SK-N-SH treated with all-trans-retinoic acid at 6 μM for 48 hours (cell line): ENCODE measurements around the gene CYP4F22.

Experiments
- ATAC-seq: fragments of 200-7000 bp; cut with Tn5 transposase; 3 replicates; pipeline ENCODE4 v1.9.1; 2020; ENCODE audit warnings: mild to moderate bottlenecking, moderate library complexity
- ARNTL ChIP-seq: fragments of 450-650 bp; formaldehyde crosslinking; IDR thresholded peaks from 2 replicates; pipeline ENCODE4 v1.5.0; 2020; ENCODE audit warnings: low read depth, mild to moderate bottlenecking, moderate library complexity, borderline replicate concordance
- BACH2 ChIP-seq: fragments of 250-450 bp; sonication (Bioruptor Pico); IDR thresholded peaks from 2 replicates; pipeline ENCODE4 v1.9.0; 2021; ENCODE audit warnings: mild to moderate bottlenecking, borderline replicate concordance
- CSDC2 ChIP-seq: fragments of 250-450 bp; sonication (Bioruptor Pico); IDR thresholded peaks from 2 replicates; pipeline ENCODE4 v1.5.0; 2020; ENCODE audit warnings: mild to moderate bottlenecking, moderate library complexity
- ESRRG ChIP-seq: fragments of 250-450 bp; sonication (Bioruptor Pico); IDR thresholded peaks from 2 replicates; pipeline ENCODE4 v1.6.1; 2021; ENCODE audit warnings: mild to moderate bottlenecking
- GLIS3 ChIP-seq: fragments of 250-450 bp; sonication (Bioruptor Pico); IDR thresholded peaks from 2 replicates; pipeline ENCODE4 v1.5.0; 2020; ENCODE audit warnings: mild to moderate bottlenecking, moderate library complexity
- ISL1 ChIP-seq: fragments of 250-450 bp; sonication (Bioruptor Pico); IDR thresholded peaks from 2 replicates; pipeline ENCODE4 v2.1.2; 2022; ENCODE audit warnings: mild to moderate bottlenecking, moderate library complexity
- OSR1 ChIP-seq: fragments of 250-450 bp; sonication (Bioruptor Pico); IDR thresholded peaks from 2 replicates; pipeline ENCODE4 v1.8.0; 2022; ENCODE audit warnings: moderate library complexity, mild to moderate bottlenecking, inconsistent platforms
- PPARA ChIP-seq: fragments of 250-450 bp; sonication (Bioruptor Pico); IDR thresholded peaks from 2 replicates; pipeline ENCODE4 v1.5.0; 2020; ENCODE audit warnings: mild to moderate bottlenecking, borderline replicate concordance
- RARB ChIP-seq: fragments of 250-450 bp; sonication (Bioruptor Pico); IDR thresholded peaks from 2 replicates; pipeline ENCODE4 v1.8.0; 2021; ENCODE audit warnings: mild to moderate bottlenecking, moderate library complexity
- SNAI2 ChIP-seq: fragments of 250-450 bp; sonication (Bioruptor Pico); IDR thresholded peaks from 2 replicates; pipeline ENCODE4 v1.5.0; 2020; ENCODE audit warnings: mild to moderate bottlenecking, moderate library complexity
- TCF4 ChIP-seq: fragments of 250-450 bp; sonication (Bioruptor Pico); IDR thresholded peaks from 2 replicates; pipeline ENCODE4 v1.8.0; 2021; ENCODE audit warnings: mild to moderate bottlenecking, moderate library complexity, borderline replicate concordance
- TOX ChIP-seq: fragments of 250-450 bp; sonication (Bioruptor Pico); IDR thresholded peaks from 2 replicates; pipeline ENCODE4 v1.8.0; 2021; ENCODE audit warnings: mild to moderate bottlenecking, moderate library complexity, borderline replicate concordance
- ZC3H10 ChIP-seq: fragments of 250-450 bp; sonication (Bioruptor Pico); IDR thresholded peaks from 2 replicates; pipeline ENCODE4 v1.5.1; 2021; ENCODE audit warnings: mild to moderate bottlenecking, moderate library complexity
- ZFP3 ChIP-seq: fragments of 250-450 bp; sonication (Bioruptor Pico); IDR thresholded peaks from 2 replicates; pipeline ENCODE4 v1.5.0; 2020; ENCODE audit warnings: mild to moderate bottlenecking, moderate library complexity
- ZNF565 ChIP-seq: fragments of 450-650 bp; formaldehyde crosslinking; conservative IDR thresholded peaks from 2 replicates; pipeline ENCODE4 v1.5.0; 2020; ENCODE audit warnings: low read depth, mild to moderate bottlenecking, moderate library complexity
- ZNF8 ChIP-seq: fragments of 450-650 bp; formaldehyde crosslinking; IDR thresholded peaks from 2 replicates; pipeline ENCODE4 v1.5.0; 2020; ENCODE audit warnings: mild to moderate bottlenecking, moderate library complexity
- TF ChIP-seq, protein P1 (sequence below): fragments of 250-450 bp; sonication (Bioruptor Pico); IDR thresholded peaks from 2 replicates; pipeline ENCODE4 v1.5.0; 2020; ENCODE audit warnings: mild to moderate bottlenecking, moderate library complexity
- TF ChIP-seq, protein P2 (sequence below): fragments of 250-450 bp; sonication (Bioruptor Pico); IDR thresholded peaks from 2 replicates; pipeline ENCODE4 v1.5.1; 2020; ENCODE audit warnings: low read depth, mild to moderate bottlenecking, moderate library complexity
- TF ChIP-seq, protein P3 (sequence below): fragments of 250-450 bp; sonication (Bioruptor Pico); IDR thresholded peaks from 2 replicates; pipeline ENCODE4 v1.8.0; 2020; ENCODE audit warnings: mild to moderate bottlenecking, moderate library complexity, borderline replicate concordance
- TF ChIP-seq, protein P4 (sequence below): fragments of 250-450 bp; sonication (Bioruptor Pico); IDR thresholded peaks from 2 replicates; pipeline ENCODE4 v1.8.0; 2021; ENCODE audit warnings: low read depth, mild to moderate bottlenecking, moderate library complexity, borderline replicate concordance
- TF ChIP-seq, protein P5 (sequence below): fragments of 250-450 bp; sonication (Bioruptor Pico); IDR thresholded peaks from 2 replicates; pipeline ENCODE4 v1.5.1; 2021; ENCODE audit warnings: mild to moderate bottlenecking, moderate library complexity

Gene CYP4F22

DNA sequence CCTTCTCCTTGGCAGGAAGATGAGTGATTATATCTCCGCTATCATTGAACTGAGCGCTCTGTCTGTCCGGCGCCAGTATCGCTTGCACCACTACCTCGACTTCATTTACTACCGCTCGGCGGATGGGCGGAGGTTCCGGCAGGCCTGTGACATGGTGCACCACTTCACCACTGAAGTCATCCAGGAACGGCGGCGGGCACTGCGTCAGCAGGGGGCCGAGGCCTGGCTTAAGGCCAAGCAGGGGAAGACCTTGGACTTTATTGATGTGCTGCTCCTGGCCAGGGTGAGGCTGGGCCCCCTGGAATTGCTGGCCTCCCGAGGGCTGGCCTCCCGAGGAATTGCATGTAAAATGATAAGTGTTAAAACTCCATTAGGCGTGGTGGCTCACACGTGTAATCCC, 32.1 kb downstream of the CYP4F22 start (continued):
- TF ChIP-seq, protein P1, sequence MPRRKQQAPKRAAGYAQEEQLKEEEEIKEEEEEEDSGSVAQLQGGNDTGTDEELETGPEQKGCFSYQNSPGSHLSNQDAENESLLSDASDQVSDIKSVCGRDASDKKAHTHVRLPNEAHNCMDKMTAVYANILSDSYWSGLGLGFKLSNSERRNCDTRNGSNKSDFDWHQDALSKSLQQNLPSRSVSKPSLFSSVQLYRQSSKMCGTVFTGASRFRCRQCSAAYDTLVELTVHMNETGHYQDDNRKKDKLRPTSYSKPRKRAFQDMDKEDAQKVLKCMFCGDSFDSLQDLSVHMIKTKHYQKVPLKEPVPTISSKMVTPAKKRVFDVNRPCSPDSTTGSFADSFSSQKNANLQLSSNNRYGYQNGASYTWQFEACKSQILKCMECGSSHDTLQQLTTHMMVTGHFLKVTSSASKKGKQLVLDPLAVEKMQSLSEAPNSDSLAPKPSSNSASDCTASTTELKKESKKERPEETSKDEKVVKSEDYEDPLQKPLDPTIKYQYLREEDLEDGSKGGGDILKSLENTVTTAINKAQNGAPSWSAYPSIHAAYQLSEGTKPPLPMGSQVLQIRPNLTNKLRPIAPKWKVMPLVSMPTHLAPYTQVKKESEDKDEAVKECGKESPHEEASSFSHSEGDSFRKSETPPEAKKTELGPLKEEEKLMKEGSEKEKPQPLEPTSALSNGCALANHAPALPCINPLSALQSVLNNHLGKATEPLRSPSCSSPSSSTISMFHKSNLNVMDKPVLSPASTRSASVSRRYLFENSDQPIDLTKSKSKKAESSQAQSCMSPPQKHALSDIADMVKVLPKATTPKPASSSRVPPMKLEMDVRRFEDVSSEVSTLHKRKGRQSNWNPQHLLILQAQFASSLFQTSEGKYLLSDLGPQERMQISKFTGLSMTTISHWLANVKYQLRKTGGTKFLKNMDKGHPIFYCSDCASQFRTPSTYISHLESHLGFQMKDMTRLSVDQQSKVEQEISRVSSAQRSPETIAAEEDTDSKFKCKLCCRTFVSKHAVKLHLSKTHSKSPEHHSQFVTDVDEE (CRISPR knock-in tag) = no peak
- no peak for TF ChIP-seq ZC3H10 (CRISPR knock-in tag)
- TF ChIP-seq SNAI2 (CRISPR knock-in tag) = no peak
- TF ChIP-seq, all 23 proteins: peak for 0

DNA sequence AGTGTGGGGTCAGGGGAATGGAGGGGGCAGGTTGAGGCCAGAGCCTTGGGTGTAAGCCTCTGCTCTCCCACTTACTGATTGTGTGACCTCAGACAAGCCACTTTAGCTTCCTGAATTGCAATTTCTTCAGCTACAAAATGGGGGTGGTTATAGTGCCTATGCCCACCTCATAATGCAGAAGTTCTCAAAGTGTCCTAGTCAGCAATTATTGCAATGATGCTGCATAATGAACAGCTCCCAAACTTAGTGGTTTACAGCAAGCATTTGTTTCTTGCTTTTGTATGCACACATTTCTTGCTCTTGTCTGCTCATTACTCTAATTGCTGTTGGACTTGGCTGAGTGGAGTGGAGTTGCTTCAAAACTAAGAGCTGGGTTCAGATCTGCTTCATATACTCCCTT, 36.0 kb downstream of the CYP4F22 start:
- ATAC-seq = no peak

DNA sequence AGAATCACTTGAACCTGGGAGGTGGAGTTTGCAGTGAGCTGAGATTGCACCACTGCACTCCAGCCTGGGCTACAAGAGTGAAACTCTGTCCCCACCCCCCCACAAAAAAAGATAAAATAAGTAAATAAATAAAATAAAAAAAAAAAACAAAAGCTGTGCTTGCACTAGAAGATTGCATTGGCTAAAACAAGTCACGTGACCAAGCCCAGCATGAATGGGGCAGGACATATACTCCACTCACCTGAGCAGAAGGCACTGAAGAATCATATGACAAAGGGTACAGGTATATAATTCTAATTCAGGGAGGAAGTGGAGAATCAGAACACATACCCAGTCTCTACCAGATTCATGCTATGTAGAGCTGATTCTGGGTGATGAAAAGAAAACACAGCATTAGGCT, 36.6 kb downstream of the CYP4F22 start:
- ATAC-seq = no peak
- TF ChIP-seq ZFP3 (CRISPR knock-in tag) (no peak), ZNF565 (CRISPR knock-in tag) (no peak), BACH2 (CRISPR knock-in tag) (no peak), ISL1 (no peak)
- TF ChIP-seq, protein P1 (CRISPR knock-in tag) = no peak
- TF ChIP-seq, protein P2, sequence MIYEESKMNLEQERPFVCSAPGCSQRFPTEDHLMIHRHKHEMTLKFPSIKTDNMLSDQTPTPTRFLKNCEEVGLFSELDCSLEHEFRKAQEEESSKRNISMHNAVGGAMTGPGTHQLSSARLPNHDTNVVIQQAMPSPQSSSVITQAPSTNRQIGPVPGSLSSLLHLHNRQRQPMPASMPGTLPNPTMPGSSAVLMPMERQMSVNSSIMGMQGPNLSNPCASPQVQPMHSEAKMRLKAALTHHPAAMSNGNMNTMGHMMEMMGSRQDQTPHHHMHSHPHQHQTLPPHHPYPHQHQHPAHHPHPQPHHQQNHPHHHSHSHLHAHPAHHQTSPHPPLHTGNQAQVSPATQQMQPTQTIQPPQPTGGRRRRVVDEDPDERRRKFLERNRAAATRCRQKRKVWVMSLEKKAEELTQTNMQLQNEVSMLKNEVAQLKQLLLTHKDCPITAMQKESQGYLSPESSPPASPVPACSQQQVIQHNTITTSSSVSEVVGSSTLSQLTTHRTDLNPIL (CRISPR knock-in tag) = no peak

More for the DNA sequence above, 36.0 kb downstream of the CYP4F22 start:
- TF ChIP-seq TOX (CRISPR knock-in tag) (no peak), GLIS3 (CRISPR knock-in tag) (no peak), ZFP3 (CRISPR knock-in tag) (no peak), SNAI2 (CRISPR knock-in tag) (no peak), ZNF565 (CRISPR knock-in tag) (no peak), TCF4 (no peak), RARB (CRISPR knock-in tag) (no peak), CSDC2 (no peak), ZNF8 (no peak), ESRRG (CRISPR knock-in tag) (no peak), PPARA (no peak), ARNTL (no peak), OSR1 (CRISPR knock-in tag) (no peak)
- TF ChIP-seq, protein P3, sequence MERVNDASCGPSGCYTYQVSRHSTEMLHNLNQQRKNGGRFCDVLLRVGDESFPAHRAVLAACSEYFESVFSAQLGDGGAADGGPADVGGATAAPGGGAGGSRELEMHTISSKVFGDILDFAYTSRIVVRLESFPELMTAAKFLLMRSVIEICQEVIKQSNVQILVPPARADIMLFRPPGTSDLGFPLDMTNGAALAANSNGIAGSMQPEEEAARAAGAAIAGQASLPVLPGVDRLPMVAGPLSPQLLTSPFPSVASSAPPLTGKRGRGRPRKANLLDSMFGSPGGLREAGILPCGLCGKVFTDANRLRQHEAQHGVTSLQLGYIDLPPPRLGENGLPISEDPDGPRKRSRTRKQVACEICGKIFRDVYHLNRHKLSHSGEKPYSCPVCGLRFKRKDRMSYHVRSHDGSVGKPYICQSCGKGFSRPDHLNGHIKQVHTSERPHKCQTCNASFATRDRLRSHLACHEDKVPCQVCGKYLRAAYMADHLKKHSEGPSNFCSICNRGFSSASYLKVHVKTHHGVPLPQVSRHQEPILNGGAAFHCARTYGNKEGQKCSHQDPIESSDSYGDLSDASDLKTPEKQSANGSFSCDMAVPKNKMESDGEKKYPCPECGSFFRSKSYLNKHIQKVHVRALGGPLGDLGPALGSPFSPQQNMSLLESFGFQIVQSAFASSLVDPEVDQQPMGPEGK (CRISPR knock-in tag) = no peak
- TF ChIP-seq, protein P4, sequence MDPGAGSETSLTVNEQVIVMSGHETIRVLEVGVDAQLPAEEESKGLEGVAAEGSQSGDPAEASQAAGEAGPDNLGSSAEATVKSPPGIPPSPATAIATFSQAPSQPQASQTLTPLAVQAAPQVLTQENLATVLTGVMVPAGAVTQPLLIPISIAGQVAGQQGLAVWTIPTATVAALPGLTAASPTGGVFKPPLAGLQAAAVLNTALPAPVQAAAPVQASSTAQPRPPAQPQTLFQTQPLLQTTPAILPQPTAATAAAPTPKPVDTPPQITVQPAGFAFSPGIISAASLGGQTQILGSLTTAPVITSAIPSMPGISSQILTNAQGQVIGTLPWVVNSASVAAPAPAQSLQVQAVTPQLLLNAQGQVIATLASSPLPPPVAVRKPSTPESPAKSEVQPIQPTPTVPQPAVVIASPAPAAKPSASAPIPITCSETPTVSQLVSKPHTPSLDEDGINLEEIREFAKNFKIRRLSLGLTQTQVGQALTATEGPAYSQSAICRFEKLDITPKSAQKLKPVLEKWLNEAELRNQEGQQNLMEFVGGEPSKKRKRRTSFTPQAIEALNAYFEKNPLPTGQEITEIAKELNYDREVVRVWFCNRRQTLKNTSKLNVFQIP (CRISPR knock-in tag) = no peak
- TF ChIP-seq, protein P2 (CRISPR knock-in tag) = no peak
- TF ChIP-seq, protein P5, sequence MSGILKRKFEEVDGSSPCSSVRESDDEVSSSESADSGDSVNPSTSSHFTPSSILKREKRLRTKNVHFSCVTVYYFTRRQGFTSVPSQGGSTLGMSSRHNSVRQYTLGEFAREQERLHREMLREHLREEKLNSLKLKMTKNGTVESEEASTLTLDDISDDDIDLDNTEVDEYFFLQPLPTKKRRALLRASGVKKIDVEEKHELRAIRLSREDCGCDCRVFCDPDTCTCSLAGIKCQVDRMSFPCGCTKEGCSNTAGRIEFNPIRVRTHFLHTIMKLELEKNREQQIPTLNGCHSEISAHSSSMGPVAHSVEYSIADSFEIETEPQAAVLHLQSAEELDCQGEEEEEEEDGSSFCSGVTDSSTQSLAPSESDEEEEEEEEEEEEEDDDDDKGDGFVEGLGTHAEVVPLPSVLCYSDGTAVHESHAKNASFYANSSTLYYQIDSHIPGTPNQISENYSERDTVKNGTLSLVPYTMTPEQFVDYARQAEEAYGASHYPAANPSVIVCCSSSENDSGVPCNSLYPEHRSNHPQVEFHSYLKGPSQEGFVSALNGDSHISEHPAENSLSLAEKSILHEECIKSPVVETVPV = no peak
- TF ChIP-seq, protein P1 (CRISPR knock-in tag) = no peak
